AG09319 (cell line): Measurements from ENCODE around the gene HBZ.
"Not testable (repeated sequence)": the region's sequence is repeated elsewhere in the genome, so short reads cannot be mapped to it uniquely, and the experiment has no call there.

Experiments
- DNase-seq: peaks from one replicate; pipeline ENCODE4 v3.0.0-alpha.2; 2010; ENCODE audit warnings: low read depth; ENCODE audit errors: extremely low read depth
- CTCF ChIP-seq: IDR thresholded peaks from 2 replicates; pipeline ENCODE4 v1.5.1; 2011; ENCODE audit warnings: low read depth, mild to moderate bottlenecking, inconsistent platforms, low read length, moderate library complexity

Gene HBZ

GRCh38 chr16:164827-165538 lies 12.5 kb downstream of the HBZ start:
- no peak for DNase-seq
- TF ChIP-seq CTCF = no peak

- DNase-seq = no peak
- TF ChIP-seq CTCF = no peak
Observed at GRCh38 chr16:165539-166374, 13.3 kb downstream of the HBZ start, which contains the start of gene HBM. Gene HBM, plus strand, starts transcription at chr16:165978. Its CDS starts 20 bp downstream, at chr16:165998.

- no peak for TF ChIP-seq CTCF
Observed at GRCh38 chr16:166375-167121, 14.1 kb downstream of the HBZ start.

GRCh38 chr16:167122-167690 lies 14.8 kb downstream of the HBZ start:
- no peak for DNase-seq
- no peak for TF ChIP-seq CTCF

More at GRCh38 chr16:166375-167121, 14.1 kb downstream of the HBZ start:
- DNase-seq = no peak

GRCh38 chr16:168424-168823 lies 16.0 kb downstream of the HBZ start:
- no peak for DNase-seq
- TF ChIP-seq CTCF = no peak

- DNase-seq = no peak
- no peak for TF ChIP-seq CTCF
Observed at GRCh38 chr16:169014-169413, 16.6 kb downstream of the HBZ start.

GRCh38 chr16:170088-170507 lies 17.7 kb downstream of the HBZ start:
- not testable (repeated sequence) for DNase-seq
